GM12801 (cell line): ENCODE data around the gene TMEM178B.

Experiments used
- TF ChIP-seq, protein P1 (sequence below): IDR thresholded peaks from one replicate; pipeline ENCODE4 v1.5.1; 2011; ENCODE audit warnings: control low read depth; ENCODE audit not compliant: insufficient read length; ENCODE audit errors: extremely low read depth

TMEM178B gene

DNA sequence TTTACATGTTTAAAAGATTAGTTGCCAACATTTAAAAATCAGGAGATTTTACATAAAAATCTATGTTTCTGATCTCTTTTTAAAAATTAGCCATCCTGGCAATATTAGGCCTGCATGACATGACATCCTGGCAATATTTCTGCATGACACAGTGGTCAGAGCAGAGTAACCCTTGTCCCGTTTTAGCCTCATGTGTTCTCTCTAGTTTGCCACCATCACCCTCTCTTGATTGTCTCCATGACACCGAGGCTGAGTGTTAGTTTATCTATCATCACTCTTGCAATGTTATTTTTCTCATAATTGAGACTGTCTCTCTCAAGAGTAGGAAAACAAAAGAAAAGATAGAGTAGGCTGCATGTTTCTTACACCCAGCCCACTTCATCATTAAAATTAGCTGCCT is 287.6 kb downstream of the TMEM178B start:
- TF ChIP-seq, protein P1, sequence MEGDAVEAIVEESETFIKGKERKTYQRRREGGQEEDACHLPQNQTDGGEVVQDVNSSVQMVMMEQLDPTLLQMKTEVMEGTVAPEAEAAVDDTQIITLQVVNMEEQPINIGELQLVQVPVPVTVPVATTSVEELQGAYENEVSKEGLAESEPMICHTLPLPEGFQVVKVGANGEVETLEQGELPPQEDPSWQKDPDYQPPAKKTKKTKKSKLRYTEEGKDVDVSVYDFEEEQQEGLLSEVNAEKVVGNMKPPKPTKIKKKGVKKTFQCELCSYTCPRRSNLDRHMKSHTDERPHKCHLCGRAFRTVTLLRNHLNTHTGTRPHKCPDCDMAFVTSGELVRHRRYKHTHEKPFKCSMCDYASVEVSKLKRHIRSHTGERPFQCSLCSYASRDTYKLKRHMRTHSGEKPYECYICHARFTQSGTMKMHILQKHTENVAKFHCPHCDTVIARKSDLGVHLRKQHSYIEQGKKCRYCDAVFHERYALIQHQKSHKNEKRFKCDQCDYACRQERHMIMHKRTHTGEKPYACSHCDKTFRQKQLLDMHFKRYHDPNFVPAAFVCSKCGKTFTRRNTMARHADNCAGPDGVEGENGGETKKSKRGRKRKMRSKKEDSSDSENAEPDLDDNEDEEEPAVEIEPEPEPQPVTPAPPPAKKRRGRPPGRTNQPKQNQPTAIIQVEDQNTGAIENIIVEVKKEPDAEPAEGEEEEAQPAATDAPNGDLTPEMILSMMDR, result no peak

DNA sequence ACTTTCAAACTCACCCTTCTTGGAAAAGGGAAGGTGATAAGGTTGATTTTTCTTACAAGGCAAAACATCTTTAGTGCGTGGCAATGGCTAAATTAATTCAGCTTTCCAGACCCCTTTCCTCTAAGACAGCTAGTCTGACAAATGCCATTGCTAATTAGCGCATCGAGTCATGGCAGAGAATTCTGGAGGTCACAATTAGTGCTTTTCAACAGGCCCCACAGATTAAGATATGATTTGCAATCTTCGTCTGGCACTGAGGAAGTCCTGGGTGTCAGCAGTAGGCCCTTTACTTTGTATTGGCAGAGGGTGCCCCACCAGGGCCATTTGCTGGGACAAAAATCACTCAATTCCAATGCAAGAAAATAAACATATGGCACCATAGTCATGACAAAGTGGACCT is 288.1 kb downstream of the TMEM178B start:
- TF ChIP-seq, protein P1, result no peak

DNA sequence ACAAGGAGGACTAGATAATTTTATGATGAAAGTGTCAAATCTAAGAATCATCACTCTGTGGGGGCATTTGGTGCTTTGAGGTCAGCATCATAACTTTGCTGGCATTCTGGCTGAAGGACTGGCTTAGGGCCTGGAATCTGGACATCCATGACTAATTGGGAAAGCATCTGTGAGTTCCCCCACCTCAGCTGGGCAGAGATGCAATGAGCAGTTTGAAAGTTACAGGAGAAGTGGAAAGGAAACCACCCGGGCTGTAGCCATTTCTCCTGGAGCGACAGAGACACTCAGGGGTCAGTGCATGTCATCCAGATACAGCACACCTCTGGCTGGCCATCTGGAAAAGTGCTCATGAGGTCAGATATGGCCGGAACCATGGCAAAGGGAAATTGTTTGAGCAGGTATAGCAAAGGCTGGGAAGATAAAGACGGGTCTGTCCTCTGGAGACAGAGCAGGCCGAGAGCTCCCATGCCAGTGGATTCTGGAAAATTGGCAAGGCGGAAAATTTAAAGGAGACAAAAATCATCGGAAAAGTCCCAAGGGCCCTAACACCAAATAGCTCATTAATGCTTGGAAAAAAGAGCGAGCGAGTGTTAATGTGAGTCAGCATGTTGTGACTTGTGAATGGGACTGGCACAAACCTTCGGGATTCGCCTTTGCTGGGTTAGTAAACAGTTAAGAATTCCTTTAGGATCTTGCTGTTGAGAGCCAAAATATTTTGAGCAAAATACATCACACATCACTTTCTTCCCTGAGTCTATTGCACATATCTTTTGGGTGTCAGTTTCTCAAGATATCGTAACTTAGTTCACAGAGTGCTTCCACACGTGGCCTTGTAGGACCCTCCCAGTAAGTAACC is 288.9 kb downstream of the TMEM178B start:
- TF ChIP-seq, protein P1, result no peak

DNA sequence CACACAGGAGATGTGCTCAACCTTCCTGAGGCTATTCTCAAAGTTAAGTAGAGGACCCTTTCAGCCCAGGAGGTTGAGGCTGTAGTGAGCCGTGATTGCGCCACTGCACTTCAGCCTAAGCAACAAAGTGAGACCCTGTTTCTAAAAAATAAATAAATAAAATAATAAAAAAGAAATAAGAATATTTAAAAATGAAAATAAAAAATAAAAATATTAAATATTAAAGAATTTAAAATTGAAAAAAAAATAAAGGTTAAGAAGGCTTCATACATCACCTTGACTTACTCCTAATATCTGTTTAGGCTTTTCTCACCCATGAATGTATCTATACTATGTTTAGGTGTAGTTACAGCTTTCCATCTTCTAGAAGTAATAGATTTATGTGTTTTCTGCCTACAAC is 289.9 kb downstream of the TMEM178B start:
- TF ChIP-seq, protein P1, result no peak

DNA sequence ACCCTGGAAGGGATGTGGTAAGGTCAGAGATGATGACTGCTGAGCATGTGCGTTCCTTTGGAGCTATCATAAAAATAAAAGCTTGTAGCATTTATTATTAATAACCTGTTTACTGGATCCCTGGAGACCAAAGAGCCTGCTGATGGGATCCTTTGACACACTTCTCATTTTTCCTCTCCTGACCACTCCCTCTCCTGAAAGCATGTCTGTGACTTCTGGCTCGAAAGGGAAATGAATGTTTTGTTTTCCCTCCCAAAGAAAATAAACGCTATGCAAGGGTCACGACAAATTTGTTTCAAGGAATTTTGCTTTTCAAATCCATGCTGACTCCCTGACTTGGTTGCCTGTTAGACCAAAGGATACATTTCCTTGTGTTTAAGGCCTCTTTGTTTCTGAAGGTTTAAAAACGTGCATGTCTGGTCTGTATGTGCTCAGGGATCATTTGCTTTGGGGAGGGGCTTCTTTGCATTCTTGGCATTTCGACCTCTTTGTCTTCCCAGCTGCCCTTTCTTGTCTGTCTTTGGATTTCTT is 292.3 kb downstream of the TMEM178B start:
- TF ChIP-seq, protein P1, result no peak

DNA sequence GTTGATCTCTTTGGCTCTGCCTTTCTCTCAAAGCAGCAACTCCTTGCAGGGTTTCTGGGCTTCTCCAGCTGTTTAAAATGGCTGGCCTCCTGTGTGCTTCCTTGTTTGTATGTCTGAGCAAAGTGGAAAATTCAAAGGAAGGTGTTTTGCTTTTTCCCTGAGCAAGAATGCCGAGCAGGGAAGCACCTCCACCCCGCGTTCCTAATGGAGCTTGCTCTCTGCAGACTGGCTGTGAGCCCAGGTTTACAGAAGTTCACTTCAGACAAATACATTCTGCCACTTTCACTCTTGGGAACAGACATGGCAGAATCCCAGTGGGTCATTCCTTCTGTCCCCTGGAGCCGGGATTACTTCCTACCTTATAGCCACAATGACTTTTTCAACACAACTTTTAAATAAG is 295.6 kb downstream of the TMEM178B start:
- TF ChIP-seq, protein P1, result no peak

DNA sequence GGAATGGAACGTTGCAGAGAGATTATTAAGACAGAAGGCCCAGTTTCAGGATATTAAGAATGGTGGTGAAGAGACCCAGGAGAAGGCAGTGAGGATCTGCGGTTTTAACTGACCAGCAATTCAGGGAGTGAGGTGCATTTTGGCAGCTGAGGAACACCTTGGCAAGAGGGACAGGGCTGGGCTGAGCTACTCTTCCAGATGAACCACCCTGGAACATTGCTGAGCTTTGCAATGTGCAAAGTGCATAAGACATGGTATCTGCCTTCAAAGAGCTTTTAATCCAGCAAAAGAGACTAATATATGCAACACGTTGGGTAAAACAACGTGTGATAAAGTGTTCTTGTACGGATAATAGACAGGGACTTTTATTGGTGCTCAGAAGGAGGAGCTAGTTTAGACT is 296.3 kb downstream of the TMEM178B start:
- TF ChIP-seq, protein P1, result no peak
